MCF 10A (cell line): ENCODE results near the gene XYLT1. TPM values are rescaled to one million over a fixed set of nuclear protein-coding genes. Genes with fewer than 3 reads are reported as not detected.

Experiments used
- BruUV-seq: library from RNA; stranded (reverse); fragments of 400-500 nt; replicated peaks from 2 replicates; lab custom pipeline; 2021; lab: Mats Ljungman, UMichigan
- CTCF ChIA-PET: fragments of 300-600 bp; sonication (Branson Sonifier 250); formaldehyde crosslinking; extraction: SDS; loops from one replicate; lab custom pipeline; 2021; ENCODE audit warnings: antibody characterized with exemption, inconsistent platforms; lab: Yijun Ruan, JAX
- POLR2A ChIA-PET: fragments of 300-600, 350-650 bp; sonication (Branson Sonifier 250); formaldehyde crosslinking; extraction: SDS; loops from one replicate; lab custom pipeline; 2020; ENCODE audit warnings: antibody characterized with exemption, inconsistent platforms; lab: Yijun Ruan, JAX
- DNase-seq: peaks from one replicate; pipeline ENCODE4 v3.0.0-alpha.2; 2018; ENCODE audit not compliant: unreplicated experiment
- H3K27ac Mint-ChIP-seq: one replicate; pipeline ENCODE4 v1.8.0; 2022; ENCODE audit warnings: mild to moderate bottlenecking, low read depth, mixed read lengths; ENCODE audit not compliant: unreplicated experiment
- H3K27me3 Mint-ChIP-seq: one replicate; pipeline ENCODE4 v1.8.0; 2022; ENCODE audit warnings: mixed read lengths; ENCODE audit not compliant: insufficient read depth, unreplicated experiment
- H3K36me3 Mint-ChIP-seq: one replicate; pipeline ENCODE4 v1.8.0; 2022; ENCODE audit warnings: mild to moderate bottlenecking, moderate library complexity, mixed read lengths; ENCODE audit not compliant: insufficient read depth, unreplicated experiment
- H3K4me1 Mint-ChIP-seq: one replicate; pipeline ENCODE4 v1.8.0; 2022; ENCODE audit warnings: mixed read lengths; ENCODE audit not compliant: insufficient read depth, unreplicated experiment
- H3K4me3 Mint-ChIP-seq: one replicate; pipeline ENCODE4 v1.8.0; 2022; ENCODE audit warnings: mild to moderate bottlenecking, moderate library complexity, mixed read lengths; ENCODE audit not compliant: unreplicated experiment
- H3K9me3 Mint-ChIP-seq: one replicate; pipeline ENCODE4 v1.8.0; 2022; ENCODE audit warnings: mixed read lengths; ENCODE audit not compliant: unreplicated experiment
- CTCF ChIP-seq: fragments of 200-600 bp; IDR thresholded peaks from one replicate; pipeline ENCODE4 v1.8.0; 2022; ENCODE audit warnings: antibody characterized with exemption, mild to moderate bottlenecking; ENCODE audit not compliant: unreplicated experiment
- intact Hi-C: fragments of 100-400 bp; cut with micrococcal nuclease; formaldehyde crosslinking; loops from 2 replicates; pipeline ENCODE4 v1.14.1; 2022
- total RNA-seq: library from RNA; stranded (reverse); gene quantifications from 2 replicates; pipeline ENCODE4 v1.2.3, GENCODE V29; 2022

The XYLT1 gene
- total RNA-seq, 1 experiment from 2014 or later: not detected

GRCh38 chr16:17504050-17504449 is 33.3 kb upstream of the XYLT1 start:
- DNase-seq: no peak
- no peaks in the 10 kb centered on the region for H3K36me3 Mint-ChIP-seq
- no peak overlapping the region for H3K27ac Mint-ChIP-seq
- ChIA-PET CTCF (no interaction called here), POLR2A (no interaction called here)
- H3K9me3 Mint-ChIP-seq: peaks cover 10% of the 10 kb centered on the region
- no TSS peak for BruUV-seq
- H3K4me3 Mint-ChIP-seq: no peak overlapping the region
- intact Hi-C loops: no loop called here
- no peaks in the 10 kb centered on the region for H3K4me1 Mint-ChIP-seq
- no peak for TF ChIP-seq CTCF
- no peaks in the 10 kb centered on the region for H3K27me3 Mint-ChIP-seq

- no TSS peak for BruUV-seq
- CTCF ChIA-PET: interaction anchor here (0.6 kb wide), 1 partner anchor 26 kb away, joined by 3 read pairs; no protein-coding TSS in a partner anchor
- no peaks in the 10 kb centered on the region for H3K36me3 Mint-ChIP-seq
Observed at GRCh38 chr16:17503331-17503730, 32.6 kb upstream of the XYLT1 start.

GRCh38 chr16:17501321-17501720 is 30.6 kb upstream of the XYLT1 start:
- Mint-ChIP-seq H3K36me3 (no peaks in the 10 kb centered on the region), H3K9me3 (peaks cover 10% of the 10 kb centered on the region), H3K27me3 (no peaks in the 10 kb centered on the region), H3K4me3 (no peak overlapping the region), H3K4me1 (no peaks in the 10 kb centered on the region), H3K27ac (no peak overlapping the region)
- intact Hi-C loops: no loop called here
- TF ChIP-seq CTCF: no peak
- ChIA-PET POLR2A (no interaction called here), CTCF (no interaction called here)
- no peak for DNase-seq
- no TSS peak for BruUV-seq

More at GRCh38 chr16:17503331-17503730, 32.6 kb upstream of the XYLT1 start:
- DNase-seq: no peak
- Mint-ChIP-seq H3K9me3 (peaks cover 10% of the 10 kb centered on the region), H3K27ac (no peak overlapping the region), H3K4me1 (no peaks in the 10 kb centered on the region), H3K4me3 (no peak overlapping the region), H3K27me3 (no peaks in the 10 kb centered on the region)
- POLR2A ChIA-PET: no interaction called here
- TF ChIP-seq CTCF: no peak
- intact Hi-C loops: no loop called here

GRCh38 chr16:17499223-17499902 is 28.6 kb upstream of the XYLT1 start:
- peaks cover 10% of the 10 kb centered on the region for H3K9me3 Mint-ChIP-seq
- intact Hi-C loops: no loop called here
- TF ChIP-seq CTCF: no peak
- ChIA-PET POLR2A (no interaction called here), CTCF (no interaction called here)
- DNase-seq: no peak
- H3K4me1 Mint-ChIP-seq: no peaks in the 10 kb centered on the region
- no TSS peak for BruUV-seq
- H3K27ac Mint-ChIP-seq: no peak overlapping the region
- no peaks in the 10 kb centered on the region for H3K36me3 Mint-ChIP-seq
- H3K27me3 Mint-ChIP-seq: no peaks in the 10 kb centered on the region
- H3K4me3 Mint-ChIP-seq: no peak overlapping the region
